ENCODE data around the gene FAM13A.

FAM13A gene

DNA sequence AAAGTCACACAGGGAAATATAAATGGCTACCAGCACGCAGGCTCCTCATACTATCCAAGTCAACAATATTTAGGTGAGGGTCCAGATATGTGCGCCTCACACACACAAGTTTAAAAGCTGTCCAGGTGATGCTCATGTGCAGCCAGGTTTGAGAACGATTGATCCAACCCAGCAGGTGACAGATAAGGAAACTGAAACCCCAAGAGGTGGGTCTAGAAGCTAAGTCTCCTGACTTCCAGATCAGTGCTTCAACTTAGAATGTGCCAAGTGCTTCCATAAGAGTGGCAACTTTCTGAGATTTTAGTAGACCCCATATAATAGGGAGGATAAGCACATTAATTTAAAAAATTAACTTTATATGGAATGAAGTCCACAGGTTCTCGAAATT lies 304.9 kb downstream of the FAM13A start:
- TF ChIP-seq Cebpa-rat (IDR thresholded peaks at IDR 0.05), result no peak
- H3K9ac ChIP-seq, result no peak overlapping the region
- H3K4me1 ChIP-seq, result no peaks in the 10 kb centered on the region
- H3K4me3 ChIP-seq, result no peak overlapping the region
- no peaks in the 10 kb centered on the region for H3K36me3 ChIP-seq
- no peak overlapping the region for H3K27ac ChIP-seq
- H3K9me3 ChIP-seq, result no peaks in the 10 kb centered on the region
- no peak overlapping the region for H3K4me2 ChIP-seq
- H3K27me3 ChIP-seq, result no peaks in the 10 kb centered on the region
- no peaks in the 10 kb centered on the region for H4K20me1 ChIP-seq

GRCh38 chr4:88751258-88752075 lies 305.5 kb downstream of the FAM13A start:
- TF ChIP-seq Cebpa-rat (IDR thresholded peaks at IDR 0.05), result no peak
- Histone ChIP-seq H3K27ac (no peak overlapping the region), H3K4me2 (no peak overlapping the region)

GRCh38 chr4:88750369-88750768 lies 306.6 kb downstream of the FAM13A start:
- Histone ChIP-seq H3K27ac (no peak overlapping the region), H3K9me3 (no peaks in the 10 kb centered on the region), H3K36me3 (no peaks in the 10 kb centered on the region), H4K20me1 (no peaks in the 10 kb centered on the region), H3K4me2 (no peak overlapping the region), H3K4me3 (no peak overlapping the region), H3K4me1 (no peaks in the 10 kb centered on the region), H3K9ac (no peak overlapping the region), H3K27me3 (no peaks in the 10 kb centered on the region)
- no peak for TF ChIP-seq Cebpa-rat (IDR thresholded peaks at IDR 0.05)

More at GRCh38 chr4:88751258-88752075, 305.5 kb downstream of the FAM13A start:
- no peaks in the 10 kb centered on the region for H3K27me3 ChIP-seq
- no peaks in the 10 kb centered on the region for H3K4me1 ChIP-seq
- no peaks in the 10 kb centered on the region for H4K20me1 ChIP-seq
- no peaks in the 10 kb centered on the region for H3K36me3 ChIP-seq
- H3K9ac ChIP-seq, result no peak overlapping the region
- no peak overlapping the region for H3K4me3 ChIP-seq
- no peaks in the 10 kb centered on the region for H3K9me3 ChIP-seq

GRCh38 chr4:88747351-88747750 lies 309.6 kb downstream of the FAM13A start:
- H3K4me3 ChIP-seq, result no peak overlapping the region
- H3K27me3 ChIP-seq, result no peaks in the 10 kb centered on the region
- no peak overlapping the region for H3K4me2 ChIP-seq
- no peaks in the 10 kb centered on the region for H3K9me3 ChIP-seq
- H3K27ac ChIP-seq, result no peak overlapping the region
- H3K9ac ChIP-seq, result no peak overlapping the region
- no peaks in the 10 kb centered on the region for H3K36me3 ChIP-seq
- no peak for TF ChIP-seq Cebpa-rat (IDR thresholded peaks at IDR 0.05)
- no peaks in the 10 kb centered on the region for H4K20me1 ChIP-seq
- peaks cover 11% of the 10 kb centered on the region for H3K4me1 ChIP-seq

- TF ChIP-seq Cebpa-rat (IDR thresholded peaks at IDR 0.05), result no peak
- no peak overlapping the region for H3K27ac ChIP-seq
- H3K4me2 ChIP-seq, result no peak overlapping the region
- no peaks in the 10 kb centered on the region for H3K36me3 ChIP-seq
- no peak overlapping the region for H3K4me3 ChIP-seq
- H3K27me3 ChIP-seq, result no peaks in the 10 kb centered on the region
- no peaks in the 10 kb centered on the region for H3K9me3 ChIP-seq
- H3K9ac ChIP-seq, result no peak overlapping the region
- H4K20me1 ChIP-seq, result no peaks in the 10 kb centered on the region
- H3K4me1 ChIP-seq, result peaks cover 23% of the 10 kb centered on the region
Observed at GRCh38 chr4:88746206-88746605, 310.8 kb downstream of the FAM13A start.

DNA sequence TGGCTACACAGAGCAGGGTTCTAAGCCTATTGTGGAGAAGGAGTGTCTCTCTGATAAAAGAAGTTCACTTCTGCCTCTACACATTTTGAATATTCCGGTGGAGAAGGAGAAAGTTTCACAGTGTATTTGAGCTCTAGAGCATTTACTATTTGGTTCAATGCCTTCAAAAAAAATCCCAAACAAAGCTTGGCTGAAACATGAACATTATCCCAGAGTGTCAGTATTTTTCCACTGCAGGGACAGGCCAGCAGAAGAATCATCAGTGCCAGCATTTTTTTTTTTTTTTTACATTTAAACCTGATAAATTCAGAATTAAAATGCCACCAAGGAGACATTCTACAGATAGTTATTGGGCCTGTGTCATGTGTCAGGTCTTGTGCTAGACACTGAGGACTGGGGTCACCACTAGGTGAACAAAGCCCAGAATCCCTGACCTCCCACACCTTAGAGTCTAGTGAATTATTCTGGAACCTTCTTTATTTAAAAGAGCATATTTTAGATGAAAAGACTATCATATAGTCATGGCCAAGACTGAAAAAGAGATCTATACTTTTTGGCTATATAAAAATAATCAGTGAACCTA lies 311.3 kb downstream of the FAM13A start:
- H3K4me1 ChIP-seq, result peaks cover 24% of the 10 kb centered on the region

DNA sequence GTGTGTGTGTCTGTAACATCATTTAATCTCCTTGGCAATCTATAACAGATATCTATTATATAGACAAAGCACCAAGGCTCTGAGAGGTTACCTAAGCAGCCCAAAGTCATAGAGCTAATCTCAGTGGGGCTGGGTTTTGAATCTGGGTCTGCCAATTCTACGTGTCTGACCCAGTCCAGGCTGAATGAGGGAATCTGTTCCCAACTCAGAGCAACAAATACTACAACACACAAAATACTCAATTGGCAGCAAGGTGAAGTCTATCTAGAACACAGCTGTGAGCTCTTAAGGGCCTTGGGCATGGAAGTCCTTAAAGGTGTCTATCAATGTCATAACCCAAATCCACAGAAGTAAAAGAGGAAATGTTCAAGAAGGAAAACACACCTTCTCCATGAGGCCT lies 311.8 kb downstream of the FAM13A start:
- no peaks in the 10 kb centered on the region for H4K20me1 ChIP-seq
- H3K36me3 ChIP-seq, result no peaks in the 10 kb centered on the region
- H3K4me1 ChIP-seq, result peaks cover 24% of the 10 kb centered on the region
- H3K4me2 ChIP-seq, result no peak overlapping the region
- no peak overlapping the region for H3K9ac ChIP-seq
- H3K27ac ChIP-seq, result no peak overlapping the region
- no peaks in the 10 kb centered on the region for H3K27me3 ChIP-seq
- H3K9me3 ChIP-seq, result no peaks in the 10 kb centered on the region
- no peak overlapping the region for H3K4me3 ChIP-seq
- no peak for TF ChIP-seq Cebpa-rat (IDR thresholded peaks at IDR 0.05)

More for the DNA sequence above, 311.3 kb downstream of the FAM13A start:
- Histone ChIP-seq H3K27ac (no peak overlapping the region), H3K9me3 (no peaks in the 10 kb centered on the region), H4K20me1 (no peaks in the 10 kb centered on the region), H3K4me2 (no peak overlapping the region), H3K36me3 (no peaks in the 10 kb centered on the region), H3K27me3 (no peaks in the 10 kb centered on the region), H3K4me3 (no peak overlapping the region), H3K9ac (no peak overlapping the region)
- TF ChIP-seq Cebpa-rat (IDR thresholded peaks at IDR 0.05), result no peak

DNA sequence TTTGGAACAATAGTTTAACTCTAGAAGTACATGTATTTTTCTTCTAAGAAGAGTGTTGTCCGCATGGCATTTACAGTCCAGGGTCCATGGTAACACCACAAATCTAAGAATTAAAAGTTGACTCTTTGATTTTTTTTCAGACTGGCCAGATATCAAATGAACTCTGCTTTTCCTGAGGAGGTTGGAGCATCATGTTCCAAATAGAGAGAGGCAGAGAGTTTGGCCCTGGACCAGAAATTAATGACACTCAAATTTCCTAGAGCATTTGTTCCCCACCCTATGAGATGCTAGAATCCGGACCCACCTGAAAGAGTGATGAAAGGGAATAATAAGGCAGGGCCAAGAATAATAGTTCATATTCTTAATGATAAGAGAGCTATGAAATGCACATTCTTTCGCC lies 312.4 kb downstream of the FAM13A start:
- no peaks in the 10 kb centered on the region for H3K36me3 ChIP-seq

DNA sequence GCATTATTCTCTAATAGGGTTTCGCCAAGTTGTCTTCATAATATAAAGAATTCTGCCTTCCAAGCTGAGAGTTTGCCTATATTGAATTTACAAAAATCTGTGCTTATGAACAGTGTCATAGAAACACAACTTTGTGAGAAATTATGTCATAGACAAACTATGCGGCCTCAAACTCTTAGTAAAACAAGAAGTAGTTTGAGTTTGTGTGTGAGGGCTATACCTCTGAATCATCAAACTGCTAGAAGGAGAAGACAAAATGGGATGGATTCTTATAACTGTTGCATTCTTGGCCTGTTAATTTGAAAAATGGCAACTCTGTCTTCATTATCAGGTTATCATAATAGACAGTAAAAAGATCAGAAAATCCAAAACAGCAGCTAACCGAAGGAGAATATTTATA lies 313.3 kb downstream of the FAM13A start:
- H3K36me3 ChIP-seq, result no peaks in the 10 kb centered on the region
- H3K27ac ChIP-seq, result no peak overlapping the region
- no peaks in the 10 kb centered on the region for H3K9me3 ChIP-seq
- TF ChIP-seq Cebpa-rat (IDR thresholded peaks at IDR 0.05), result no peak
- no peaks in the 10 kb centered on the region for H4K20me1 ChIP-seq
- H3K4me2 ChIP-seq, result no peak overlapping the region
- H3K4me3 ChIP-seq, result no peak overlapping the region
- peaks cover 24% of the 10 kb centered on the region for H3K4me1 ChIP-seq
- no peak overlapping the region for H3K9ac ChIP-seq
- no peaks in the 10 kb centered on the region for H3K27me3 ChIP-seq

More for the DNA sequence above, 312.4 kb downstream of the FAM13A start:
- no peaks in the 10 kb centered on the region for H3K27me3 ChIP-seq
- H3K9me3 ChIP-seq, result no peaks in the 10 kb centered on the region
- H3K4me3 ChIP-seq, result no peak overlapping the region
- peaks cover 24% of the 10 kb centered on the region for H3K4me1 ChIP-seq
- no peak for TF ChIP-seq Cebpa-rat (IDR thresholded peaks at IDR 0.05)
- no peak overlapping the region for H3K27ac ChIP-seq
- H3K9ac ChIP-seq, result no peak overlapping the region
- H4K20me1 ChIP-seq, result no peaks in the 10 kb centered on the region
- no peak overlapping the region for H3K4me2 ChIP-seq

DNA sequence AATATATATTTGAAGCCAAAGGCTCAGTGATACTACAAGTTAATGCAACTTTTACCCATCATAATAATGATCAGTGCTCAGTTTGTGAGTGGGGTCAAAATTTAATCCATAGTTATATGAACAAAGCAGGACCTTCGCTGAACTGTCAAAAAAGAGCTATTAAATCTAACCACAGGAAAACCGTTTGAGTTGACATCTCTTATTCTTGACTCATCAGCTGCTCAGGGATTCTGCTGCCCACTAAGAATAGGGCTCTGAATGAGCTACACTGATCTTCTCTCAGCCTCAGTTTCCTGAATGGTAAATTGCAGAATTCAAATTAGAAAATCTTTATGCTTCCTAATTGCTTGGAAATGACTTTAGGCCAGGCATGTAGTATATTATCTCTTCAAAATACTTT lies 314.4 kb downstream of the FAM13A start:
- H3K4me2 ChIP-seq, result peak overlapping the region; percentile 69
- H3K27ac ChIP-seq, result no peak overlapping the region
- TF ChIP-seq Cebpa-rat (IDR thresholded peaks at IDR 0.05), result no peak
- H3K9me3 ChIP-seq, result no peaks in the 10 kb centered on the region
- no peak overlapping the region for H3K9ac ChIP-seq
- no peaks in the 10 kb centered on the region for H3K36me3 ChIP-seq
- H3K27me3 ChIP-seq, result no peaks in the 10 kb centered on the region
- H3K4me1 ChIP-seq, result peaks cover 35% of the 10 kb centered on the region
- no peaks in the 10 kb centered on the region for H4K20me1 ChIP-seq
- H3K4me3 ChIP-seq, result no peak overlapping the region

Measured in BLaER1 (cell line).